Activated CD4-positive, alpha-beta T cell treated with anti-CD3 and anti-CD28 coated beads, Interleukin-10, Interleukin-2, amounts not matched to agents 100 ng/mL and 50 ng/mL, durations not matched to agents 16 hours and 8 hours (primary cell): Measurements from ENCODE around the gene GABBR1.

Experiments used
- DNase-seq: peaks from one replicate; pipeline ENCODE4 v3.0.0-alpha.2; 2020

The GABBR1 gene

GRCh38 chr6:29561606-29562181, 71.3 kb downstream of the GABBR1 start:
- no peak for DNase-seq

DNA sequence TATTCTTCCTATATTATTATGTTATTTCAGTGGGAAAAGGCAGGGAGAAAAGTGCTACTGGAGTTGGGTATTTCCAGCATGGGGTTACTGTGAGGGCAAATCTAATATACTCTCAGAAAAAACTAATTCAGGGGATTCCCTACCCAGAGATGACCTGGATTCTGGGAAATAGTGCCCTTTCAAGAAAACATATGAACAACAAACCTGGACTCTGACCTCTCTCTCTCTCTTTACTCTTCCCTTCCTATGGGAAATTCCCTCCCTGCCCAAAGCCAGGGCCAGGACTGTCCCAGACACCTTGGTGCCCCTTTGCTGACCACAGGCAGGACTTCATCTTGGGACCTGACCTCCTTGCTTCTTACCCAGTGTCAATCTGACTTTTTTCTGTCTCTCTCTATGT, 71.9 kb downstream of the GABBR1 start:
- no peak for DNase-seq

GRCh38 chr6:29559524-29560287, 73.3 kb downstream of the GABBR1 start, which contains the start of gene UBD:
Gene UBD (minus strand): TSS chr6:29559732. CDS start chr6:29559701, 31 bp downstream.
- no peak for DNase-seq

- no peak for DNase-seq
Observed at GRCh38 chr6:29558439-29559079, 74.4 kb downstream of the GABBR1 start.

DNA sequence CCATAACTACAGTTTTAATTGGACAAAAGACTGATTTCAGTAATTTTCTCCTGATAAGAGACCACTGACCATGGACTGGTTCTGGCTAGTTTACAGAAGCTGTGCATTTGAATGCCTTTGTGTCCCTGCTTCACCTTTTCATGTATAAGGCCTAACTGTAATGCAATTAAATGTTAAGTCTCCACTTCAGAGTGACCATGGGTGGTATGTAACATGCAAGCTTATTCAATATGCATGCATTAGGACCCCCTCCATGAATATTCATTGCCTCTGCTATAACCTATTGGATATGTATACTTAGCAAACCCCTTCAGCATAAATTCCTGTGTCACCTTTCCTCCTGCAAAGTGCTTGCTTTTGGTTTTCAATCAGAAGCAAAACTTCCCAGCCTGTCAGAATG, 75.7 kb downstream of the GABBR1 start:
- DNase-seq, result no peak

GRCh38 chr6:29554764-29555163, 78.2 kb downstream of the GABBR1 start:
- DNase-seq, result no peak

GRCh38 chr6:29553268-29554057, 79.5 kb downstream of the GABBR1 start:
- peak; percentile 4 for DNase-seq

DNA sequence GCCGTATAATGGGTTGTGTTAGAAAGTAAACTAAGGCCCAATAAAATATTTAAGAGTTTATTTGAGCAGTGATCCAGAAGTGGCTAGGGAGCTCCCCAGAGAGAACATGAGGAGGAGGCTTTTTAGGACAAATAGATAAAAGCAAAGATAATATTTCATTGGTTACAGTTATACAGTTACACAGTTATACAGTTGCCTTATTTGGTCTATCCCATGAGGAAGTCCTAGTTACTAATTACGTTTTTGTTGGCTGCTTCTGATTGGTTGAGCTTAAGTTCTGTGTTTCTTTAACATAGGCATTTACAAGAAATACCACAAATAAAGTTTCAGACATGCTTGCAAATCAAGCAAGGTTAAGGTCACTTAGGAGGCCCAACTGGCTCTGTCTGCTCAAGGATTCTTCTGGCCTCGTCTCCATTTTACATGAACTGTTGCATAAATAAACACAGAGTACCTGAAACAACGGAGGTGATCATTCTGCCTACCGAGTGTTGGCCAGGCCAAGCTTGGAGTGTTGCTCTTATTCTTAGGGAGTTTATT, 80.4 kb downstream of the GABBR1 start:
- DNase-seq, result peak; percentile 63

- peak; percentile 74 for DNase-seq
Observed at GRCh38 chr6:29547573-29547972, 85.4 kb downstream of the GABBR1 start.

- no peak for DNase-seq
Observed at GRCh38 chr6:29537714-29538403, 95.1 kb downstream of the GABBR1 start.

- DNase-seq, result no peak
Observed at GRCh38 chr6:29532320-29532951, 100.5 kb downstream of the GABBR1 start.

- peak; percentile 28 for DNase-seq
Observed at GRCh38 chr6:29531668-29532067, 101.3 kb downstream of the GABBR1 start.

DNA sequence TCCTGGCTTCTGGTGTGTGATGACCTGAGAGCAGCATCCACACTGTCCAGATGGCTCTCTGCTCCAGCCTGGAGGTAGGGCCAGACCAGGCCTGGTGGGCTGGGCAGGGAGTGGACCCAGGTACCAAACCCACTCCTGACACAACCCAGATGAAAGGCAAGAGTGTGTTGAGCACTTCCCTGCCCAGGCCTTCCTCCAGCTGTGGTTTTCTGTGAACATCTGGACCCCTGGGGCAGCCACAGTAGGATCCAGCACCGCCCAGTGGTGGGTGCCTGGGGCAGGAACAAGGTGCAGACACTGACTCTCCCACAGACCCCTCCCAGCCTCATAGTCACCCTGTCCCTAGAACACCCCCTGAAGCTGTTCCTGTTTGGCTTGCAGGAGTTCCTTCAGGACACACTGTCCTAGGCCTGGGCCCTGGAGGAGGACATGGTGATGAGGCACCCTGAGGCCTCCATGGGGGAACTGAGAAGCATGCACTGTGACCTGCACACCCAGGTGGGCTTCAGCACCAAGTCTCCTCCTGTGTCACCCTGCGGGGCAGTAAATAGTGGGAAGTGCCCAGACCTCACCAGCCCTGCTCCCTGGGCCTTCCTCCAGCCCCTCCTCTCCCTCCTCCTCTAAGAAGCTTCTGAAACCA, 102.2 kb downstream of the GABBR1 start:
- no peak for DNase-seq

- no peak for DNase-seq
Observed at GRCh38 chr6:29529956-29530355, 103.0 kb downstream of the GABBR1 start.

- DNase-seq, result no peak
Observed at GRCh38 chr6:29528988-29529560, 103.9 kb downstream of the GABBR1 start.

DNA sequence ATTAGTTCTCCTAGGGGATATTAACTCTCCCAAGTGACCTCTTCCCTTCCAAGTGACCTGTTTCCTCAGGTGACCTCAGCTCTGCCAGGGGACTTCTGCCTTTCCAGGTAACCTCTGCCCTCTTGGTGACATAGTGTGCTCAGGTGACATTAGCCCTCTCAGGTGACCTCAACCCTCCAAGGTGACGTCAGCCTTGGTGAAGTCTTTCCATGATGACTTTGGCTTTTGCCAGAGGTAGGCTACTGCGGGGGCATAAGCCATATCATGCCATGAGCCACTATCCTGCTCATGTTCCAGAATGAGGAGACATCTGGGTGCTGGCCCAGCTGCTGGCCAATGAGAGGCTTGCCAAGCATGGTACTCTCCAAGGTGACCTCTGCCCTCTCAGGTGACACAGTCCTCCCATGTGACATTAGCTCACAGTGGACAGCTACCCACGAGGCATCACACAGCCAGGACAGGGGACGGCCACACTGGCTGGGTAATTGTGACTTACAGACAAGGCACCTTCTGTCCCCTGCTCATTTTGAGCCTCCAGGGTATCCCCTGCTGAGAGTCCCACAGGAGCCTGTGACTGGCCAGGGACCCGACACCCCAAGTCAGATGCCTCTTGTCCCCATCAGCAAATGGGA, 104.6 kb downstream of the GABBR1 start:
- DNase-seq, result no peak

DNA sequence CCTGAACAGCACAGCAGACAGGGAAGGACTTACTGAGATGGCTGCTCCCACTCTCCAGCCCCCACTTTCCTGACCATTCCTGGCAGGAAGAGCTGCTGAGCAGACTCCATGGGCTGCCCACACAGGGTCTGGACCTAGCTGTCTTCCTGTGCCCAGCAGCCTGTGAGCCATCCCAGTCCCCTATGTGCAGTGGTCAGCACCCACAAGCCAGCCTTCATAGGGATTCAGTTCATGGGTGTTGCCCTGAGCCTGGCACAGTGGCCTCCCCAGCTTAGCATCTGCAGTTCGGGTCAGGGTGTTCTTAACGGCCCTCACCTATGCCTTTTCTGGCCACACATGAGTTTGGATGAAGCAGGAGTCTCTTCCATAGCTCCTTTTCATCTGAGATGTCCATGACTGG, 105.4 kb downstream of the GABBR1 start:
- DNase-seq, result no peak

DNA sequence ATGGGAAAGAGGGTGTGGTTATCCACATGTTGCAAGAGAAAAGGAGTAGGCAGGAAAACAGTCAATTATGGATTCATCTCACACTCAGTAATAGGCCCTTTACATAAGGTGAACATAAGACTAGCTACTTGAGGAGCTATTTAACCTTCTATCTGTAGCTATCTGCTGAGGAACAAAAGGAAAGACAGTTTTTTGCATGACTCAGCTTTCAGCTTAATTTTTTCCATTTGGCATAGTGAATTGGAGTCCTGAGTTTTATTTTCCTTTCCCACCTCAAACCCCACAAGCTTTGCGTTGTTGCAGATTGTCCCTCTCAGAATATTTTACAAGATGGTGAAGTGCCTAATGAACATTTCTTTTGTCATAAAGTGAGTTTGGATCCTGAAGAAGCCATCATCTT, 105.9 kb downstream of the GABBR1 start:
- DNase-seq, result no peak

GRCh38 chr6:29525311-29525639, 107.7 kb downstream of the GABBR1 start:
- no peak for DNase-seq

GRCh38 chr6:29524444-29525310, 108.3 kb downstream of the GABBR1 start:
- DNase-seq, result no peak
